ENCODE measurements around the gene TRMU. TPM values are rescaled to one million over a fixed set of nuclear protein-coding genes. Genes with fewer than 3 reads are reported as not detected.

TRMU gene
- polyA plus RNA-seq (2011; rRNA removed) (19.7 and 23.7 TPM in 2 replicates), polyA minus RNA-seq (2011; rRNA and poly(A)+ RNA removed) (20.7 TPM in 2 replicates)

- peak; percentile 53 for DNase-seq (ENCODE audit: low read depth, low spot score)
- POLR2A ChIA-PET: interaction anchor here (0.6 kb wide), 1 partner anchor 193 kb away, joined by 6 read pairs; no protein-coding TSS in a partner anchor
- no peaks in the 10 kb centered on the region; the same call in 1 of the 2 replicates for H3K9me3 ChIP-seq (ENCODE audit: control insufficient read depth, insufficient read depth, low read length)
- H3K4me3 ChIP-seq (ENCODE audit: low read depth, low read length): peak within 1 kb of the TSS; percentile 96
- H3K27me3 ChIP-seq (ENCODE audit: control insufficient read depth, insufficient read depth, low read length): no peaks in the 10 kb centered on the region
- CTCF ChIA-PET: interaction anchor here (0.7 kb wide), 1 partner anchor 45 kb away, joined by 3 read pairs; no protein-coding TSS in a partner anchor
- H3K27ac ChIP-seq (ENCODE audit: low read depth, low read length): peak within 1 kb of the TSS; percentile 85
- TF ChIP-seq CTCF (IDR thresholded peaks at IDR 0.05; ENCODE audit: low read depth, low read length): no peak
Measured at GRCh38 chr22:46335201-46336118, at the start of gene TRMU. TRMU (plus strand) TSS chr22:46335714; CDS start chr22:46335765, 51 bp downstream.

GRCh38 chr22:46286006-46286405, 49.5 kb upstream of the TRMU start:
- no peak for DNase-seq (ENCODE audit: low read depth, low spot score)
- Histone ChIP-seq H3K27ac (ENCODE audit: low read depth, low read length) (no peak overlapping the region), H3K27me3 (ENCODE audit: control insufficient read depth, insufficient read depth, low read length) (no peaks in the 10 kb centered on the region), H3K9me3 (ENCODE audit: control insufficient read depth, insufficient read depth, low read length) (no peaks in the 10 kb centered on the region; the same call in 1 of the 2 replicates), H3K4me3 (ENCODE audit: low read depth, low read length) (no peak overlapping the region)
- ChIA-PET CTCF (no interaction called here), POLR2A (interaction anchor here (1.0 kb wide), 1 partner anchor 18 kb away, joined by 3 read pairs; the partner anchor contains the start of gene TTC38)
- no peak for TF ChIP-seq CTCF (IDR thresholded peaks at IDR 0.05; ENCODE audit: low read depth, low read length)

- POLR2A ChIA-PET: no interaction called here
Measured at GRCh38 chr22:46286941-46287872, 48.3 kb upstream of the TRMU start.

GRCh38 chr22:46287873-46288751, 47.4 kb upstream of the TRMU start:
- POLR2A ChIA-PET: no interaction called here
- TF ChIP-seq CTCF (IDR thresholded peaks at IDR 0.05; ENCODE audit: low read depth, low read length): no peak
- no peak overlapping the region for H3K27ac ChIP-seq (ENCODE audit: low read depth, low read length)
- DNase-seq (ENCODE audit: low read depth, low spot score): no peak
- H3K9me3 ChIP-seq (ENCODE audit: control insufficient read depth, insufficient read depth, low read length): peaks cover 10% of the 10 kb centered on the region
- H3K4me3 ChIP-seq (ENCODE audit: low read depth, low read length): no peak overlapping the region
- no peaks in the 10 kb centered on the region for H3K27me3 ChIP-seq (ENCODE audit: control insufficient read depth, insufficient read depth, low read length)
- CTCF ChIA-PET: no interaction called here

More at GRCh38 chr22:46286941-46287872, 48.3 kb upstream of the TRMU start:
- H3K27ac ChIP-seq (ENCODE audit: low read depth, low read length): no peak overlapping the region
- no peak overlapping the region for H3K4me3 ChIP-seq (ENCODE audit: low read depth, low read length)
- H3K9me3 ChIP-seq (ENCODE audit: control insufficient read depth, insufficient read depth, low read length): peaks cover 7% of the 10 kb centered on the region
- CTCF ChIA-PET: no interaction called here
- no peaks in the 10 kb centered on the region for H3K27me3 ChIP-seq (ENCODE audit: control insufficient read depth, insufficient read depth, low read length)
- no peak for DNase-seq (ENCODE audit: low read depth, low spot score)
- TF ChIP-seq CTCF (IDR thresholded peaks at IDR 0.05; ENCODE audit: low read depth, low read length): no peak

All from AG04450 (cell line).